GM18519 (cell line): Measurements from ENCODE around the gene MYO1D.
"Not testable (repeated sequence)": the region's sequence is repeated elsewhere in the genome, so short reads cannot be mapped to it uniquely, and the experiment has no call there.

Experiments used
- ATAC-seq: cut with Tn5 transposase; IDR thresholded peaks from one replicate; pipeline ENCODE4 v1.9.1; 2021; ENCODE audit warnings: mild to moderate bottlenecking, moderate library complexity; ENCODE audit not compliant: unreplicated experiment, low FRiP score

The MYO1D gene

DNA sequence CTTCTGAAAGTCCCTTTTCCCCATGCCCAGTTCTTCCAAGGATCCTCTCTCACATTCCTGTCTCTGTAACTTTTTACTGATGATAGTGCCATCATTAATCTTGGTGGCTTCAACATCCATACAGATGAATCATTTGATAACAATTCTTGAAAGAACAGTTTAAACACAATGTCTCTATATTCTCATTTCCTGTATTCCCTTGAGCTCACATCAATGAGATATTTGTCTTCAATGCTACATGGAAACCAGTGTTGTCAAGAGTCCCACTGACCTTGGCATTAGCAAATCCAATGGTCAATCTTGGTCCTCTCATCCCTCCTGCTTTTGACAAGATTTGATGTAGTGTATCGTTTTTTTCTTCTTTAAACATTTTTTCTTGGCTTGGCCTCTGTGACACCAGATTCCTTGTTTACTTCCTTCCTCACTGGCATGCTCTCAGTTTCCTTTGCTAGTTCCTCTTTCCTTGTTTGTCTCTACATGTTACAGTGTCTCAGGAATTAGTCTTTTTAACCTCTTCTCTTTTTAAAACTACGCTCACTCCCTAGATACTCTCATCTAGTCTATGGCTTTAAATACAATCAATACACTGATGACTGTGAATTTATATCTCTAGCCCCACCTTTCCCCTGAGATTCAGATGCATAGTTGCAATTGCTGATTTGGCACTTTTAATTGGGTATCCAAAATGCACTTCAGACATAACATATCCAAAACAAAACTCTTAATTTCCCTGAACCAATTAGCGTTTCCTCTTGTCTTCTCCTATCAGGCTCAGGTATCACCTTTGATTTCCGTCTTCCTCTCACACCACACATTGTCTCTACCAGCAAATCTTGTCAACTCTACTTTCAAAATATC, 134.0 kb downstream of the MYO1D start:
- no peak for ATAC-seq

DNA sequence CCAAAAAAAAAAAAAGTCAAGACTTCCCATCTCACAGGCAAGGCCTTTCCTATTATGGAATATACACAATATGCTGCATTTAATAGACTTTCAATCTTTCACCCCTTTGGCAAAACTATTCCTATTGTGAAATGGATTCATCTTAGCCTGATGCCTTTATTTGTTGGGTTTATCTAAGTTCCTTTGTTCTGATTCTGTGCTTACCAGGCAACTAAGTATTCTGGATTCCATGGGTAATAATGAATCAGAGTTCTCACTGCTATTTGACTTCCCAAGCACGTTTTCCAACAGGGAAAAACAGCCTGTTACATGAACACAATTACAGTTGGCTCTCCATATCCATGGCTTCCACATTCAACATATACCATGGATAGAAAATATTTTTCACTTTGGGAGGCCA, 135.5 kb downstream of the MYO1D start:
- ATAC-seq = no peak

DNA sequence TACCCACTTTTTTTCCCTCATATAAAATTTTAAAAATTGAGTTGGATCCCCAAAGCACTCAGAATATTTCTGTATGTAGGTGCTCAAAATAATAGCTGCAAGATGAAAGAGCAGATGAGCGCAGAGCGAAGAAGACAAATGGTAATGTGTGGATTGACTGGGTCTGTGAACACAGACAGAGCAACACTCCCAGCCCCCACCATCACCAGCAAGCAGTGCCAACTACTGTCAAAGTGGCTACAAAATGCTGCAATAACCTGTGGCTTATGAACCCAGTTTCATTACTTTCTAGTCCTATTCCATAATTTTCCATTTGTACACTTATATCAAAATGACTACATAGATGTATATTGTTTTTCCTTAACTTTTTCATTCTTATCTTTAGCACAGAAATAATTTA, 137.2 kb downstream of the MYO1D start:
- no peak for ATAC-seq

DNA sequence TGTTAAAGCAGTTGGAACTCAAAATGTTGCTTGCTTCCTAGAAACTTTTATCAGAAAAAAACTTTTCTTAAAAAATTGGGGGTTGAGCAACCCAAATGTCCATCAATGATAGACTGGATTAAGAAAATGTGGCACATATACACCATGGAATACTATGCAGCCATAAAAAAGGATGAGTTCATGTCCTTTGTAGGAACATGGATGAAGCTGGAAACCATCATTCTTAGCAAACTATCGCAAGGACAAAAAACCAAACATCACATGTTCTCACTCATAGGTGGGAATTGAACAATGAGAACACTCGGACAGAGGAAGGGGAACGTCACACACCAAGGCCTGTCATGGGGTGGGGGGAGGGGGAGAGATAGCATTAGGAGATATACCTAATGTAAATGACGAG, 137.8 kb downstream of the MYO1D start:
- ATAC-seq = not testable (repeated sequence)

DNA sequence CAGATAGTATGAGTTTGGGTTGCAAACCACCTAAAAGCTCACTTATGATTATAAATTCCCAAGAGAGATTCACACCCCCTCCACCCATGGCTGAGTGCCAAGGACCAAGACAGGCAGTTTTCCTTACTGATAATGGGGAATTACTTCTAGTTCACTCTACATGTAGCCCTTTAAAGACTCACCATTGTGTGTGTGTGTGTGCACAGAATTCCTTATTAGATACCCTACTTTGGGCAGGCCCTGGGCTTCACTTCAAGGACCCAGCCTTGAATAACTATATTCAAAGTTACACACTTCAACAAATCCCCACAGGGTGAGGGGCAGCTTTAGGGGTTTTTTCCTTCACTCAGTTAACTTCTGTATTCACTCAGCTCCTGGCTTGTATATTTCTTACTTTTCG, 143.5 kb downstream of the MYO1D start:
- ATAC-seq = no peak

DNA sequence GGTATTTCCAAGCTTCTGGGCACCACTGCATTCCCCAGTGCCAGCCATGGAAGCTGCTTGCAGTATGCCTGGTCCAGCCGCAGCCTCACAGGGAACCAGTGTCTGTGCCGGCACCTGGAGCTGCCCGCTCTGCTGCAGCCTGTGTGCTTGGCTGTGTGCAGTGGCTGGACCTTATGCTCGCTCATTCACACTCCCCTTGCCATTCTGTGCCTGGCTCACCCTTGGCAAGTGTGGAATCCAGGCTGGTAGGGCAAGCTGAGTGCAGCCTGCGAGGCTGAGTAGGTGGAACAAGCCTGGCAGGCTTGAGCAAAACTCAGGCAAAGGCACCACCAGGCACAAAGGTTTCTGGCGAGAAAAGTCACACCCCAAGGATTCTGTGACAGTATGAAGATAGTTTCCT, 144.0 kb downstream of the MYO1D start:
- no peak for ATAC-seq

DNA sequence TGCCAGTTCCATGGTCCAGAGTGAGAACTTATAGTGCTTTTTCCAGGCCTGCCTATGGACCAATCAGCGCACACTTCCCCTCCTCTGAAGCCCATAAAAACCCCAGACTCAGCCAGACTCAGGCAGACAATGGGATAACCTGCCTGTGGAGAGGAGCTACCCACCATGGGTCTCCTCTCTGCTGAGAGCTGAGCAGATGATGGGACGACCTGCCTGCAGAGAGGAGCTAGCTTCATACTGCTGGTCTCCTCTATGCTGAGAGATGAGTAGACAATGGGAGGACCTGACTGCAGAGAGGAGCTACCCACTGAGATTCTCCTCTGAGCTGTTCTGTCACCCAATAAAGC, 144.7 kb downstream of the MYO1D start:
- no peak for ATAC-seq

DNA sequence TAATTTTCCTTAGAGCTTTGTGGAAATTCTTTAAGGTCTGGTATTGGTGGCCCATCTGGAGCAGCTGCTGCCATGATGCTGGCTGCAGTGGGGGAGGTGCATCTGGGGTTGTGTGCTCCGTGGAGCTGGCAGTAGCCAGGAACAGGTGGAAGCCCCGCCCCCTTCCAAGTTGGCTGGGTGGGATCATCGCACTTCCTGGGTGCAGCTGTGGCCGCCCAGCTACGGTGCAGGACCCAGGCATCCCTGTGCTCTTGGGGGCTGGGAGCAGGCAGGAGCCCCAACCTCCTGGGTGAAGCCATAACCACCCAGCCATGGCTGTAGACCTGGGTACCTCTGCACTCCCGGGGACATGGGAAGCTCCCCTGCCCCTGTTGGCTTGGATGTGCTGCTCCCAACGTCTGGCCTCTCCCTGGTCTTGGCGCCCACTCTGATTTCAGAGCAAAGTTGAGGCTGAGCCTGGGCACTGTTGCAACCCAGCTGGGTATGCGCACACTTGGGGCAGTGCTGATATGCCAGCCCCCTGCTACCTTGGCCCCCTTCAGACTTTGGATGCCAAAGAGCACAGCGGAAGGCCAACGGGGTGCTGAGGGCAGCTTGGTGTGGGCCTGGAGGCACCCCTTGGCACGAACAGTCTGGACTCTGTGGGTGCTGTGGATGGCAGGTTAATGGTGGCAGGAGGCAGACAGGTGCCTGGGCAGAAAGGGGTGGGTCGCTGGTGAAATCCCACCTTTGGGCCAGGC, 145.2 kb downstream of the MYO1D start:
- no peak for ATAC-seq

DNA sequence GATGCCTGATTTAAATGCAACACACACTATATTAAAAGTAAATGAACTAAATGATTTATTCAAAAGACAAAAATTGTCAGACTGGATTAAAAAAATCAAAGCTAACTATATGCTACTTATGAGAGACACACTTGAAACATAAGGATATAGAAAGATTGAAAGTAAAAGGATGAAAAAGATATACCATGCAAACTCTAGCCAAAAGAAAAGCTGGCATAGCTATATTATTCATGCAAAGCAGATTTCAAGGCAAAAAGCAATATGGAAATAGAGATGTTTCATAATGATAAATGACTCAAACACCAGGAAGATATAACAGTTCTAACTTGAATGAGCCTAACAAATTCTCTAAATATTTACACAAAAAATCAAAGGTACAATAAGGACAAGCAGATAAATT, 149.2 kb downstream of the MYO1D start:
- no peak for ATAC-seq

DNA sequence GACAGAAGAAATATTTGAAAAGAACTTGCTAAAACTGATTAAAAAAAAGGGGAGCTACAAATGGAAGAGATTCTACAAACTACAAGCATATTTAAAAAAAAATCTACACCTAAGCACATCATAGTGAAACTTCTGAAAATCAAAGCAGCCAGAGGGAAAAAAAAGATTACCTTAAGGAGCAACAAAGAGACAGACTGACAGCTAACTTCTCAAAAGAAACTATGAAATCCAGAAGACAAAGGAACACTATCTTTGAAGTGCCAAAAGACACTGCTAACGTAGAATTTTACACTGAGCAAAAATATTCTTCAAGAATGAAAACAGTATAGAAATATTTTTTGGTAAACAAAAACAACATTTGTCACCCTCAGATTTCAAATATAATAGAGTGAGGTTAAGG, 151.2 kb downstream of the MYO1D start:
- no peak for ATAC-seq

DNA sequence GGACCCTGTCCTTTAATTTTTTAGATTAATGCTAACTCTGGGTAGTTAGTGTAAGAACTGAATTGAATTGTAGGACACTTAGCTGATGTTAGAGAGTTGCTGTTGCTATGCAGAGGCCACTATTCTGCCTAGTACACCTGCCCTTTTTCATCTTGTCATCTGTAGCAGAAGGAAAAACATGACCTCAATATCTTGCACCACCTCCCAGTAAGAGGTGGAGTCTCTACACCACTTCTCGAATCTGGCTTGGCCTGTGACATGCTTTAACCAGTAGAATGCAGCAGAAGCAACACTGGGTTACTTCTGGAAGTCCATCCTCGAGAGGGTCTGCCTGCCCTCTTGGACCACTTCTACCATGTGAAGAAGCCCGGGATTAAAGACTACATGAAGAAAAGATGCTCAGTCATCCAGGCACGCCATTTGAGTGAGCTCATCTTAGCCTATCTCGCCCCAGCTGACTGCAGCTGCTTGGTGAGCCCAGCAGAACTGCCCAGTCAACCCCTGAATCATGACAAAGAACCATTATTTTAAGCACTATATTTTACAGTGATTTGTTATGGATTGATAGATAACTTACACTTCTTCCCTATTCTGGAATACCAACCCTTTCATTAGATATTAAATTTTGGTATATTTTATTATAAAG, 153.5 kb downstream of the MYO1D start:
- ATAC-seq = no peak

DNA sequence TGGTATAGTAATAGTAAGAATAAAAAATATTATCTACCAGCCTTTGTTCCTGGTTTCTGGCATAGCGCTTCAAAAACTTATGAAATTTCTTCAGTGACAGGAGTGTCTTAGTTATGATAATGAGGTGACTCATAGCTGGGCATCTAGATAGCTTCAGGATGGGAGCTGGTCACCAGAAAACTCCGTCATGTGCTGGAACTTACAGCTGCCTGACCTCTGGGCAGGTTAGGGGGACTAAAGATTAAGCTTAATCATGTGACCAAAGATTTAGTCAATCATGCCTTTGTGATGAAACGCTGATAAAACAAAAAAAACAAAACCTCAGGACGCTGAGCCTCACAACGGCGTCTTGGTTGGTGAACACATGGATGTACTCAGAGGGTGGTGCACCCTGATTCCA, 154.2 kb downstream of the MYO1D start:
- ATAC-seq = no peak

DNA sequence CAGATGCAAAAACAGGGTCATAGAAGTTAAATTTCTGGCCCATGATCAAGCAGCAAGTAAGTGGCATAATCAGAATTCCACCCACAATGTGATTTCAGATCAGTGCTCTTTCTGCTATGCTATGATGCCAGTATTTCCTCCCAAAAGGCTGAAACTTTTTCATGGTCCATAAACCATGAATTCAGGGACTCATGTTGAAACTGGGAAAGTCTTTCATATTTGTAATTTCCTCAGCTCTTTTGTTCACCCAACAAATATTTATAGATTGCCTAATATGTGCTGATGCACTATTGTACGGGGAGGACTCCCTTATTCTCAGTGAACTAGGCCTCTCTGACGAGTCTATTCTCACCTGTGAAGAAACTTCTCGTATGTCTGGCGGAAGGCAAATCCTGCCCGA, 156.3 kb downstream of the MYO1D start:
- ATAC-seq = no peak

DNA sequence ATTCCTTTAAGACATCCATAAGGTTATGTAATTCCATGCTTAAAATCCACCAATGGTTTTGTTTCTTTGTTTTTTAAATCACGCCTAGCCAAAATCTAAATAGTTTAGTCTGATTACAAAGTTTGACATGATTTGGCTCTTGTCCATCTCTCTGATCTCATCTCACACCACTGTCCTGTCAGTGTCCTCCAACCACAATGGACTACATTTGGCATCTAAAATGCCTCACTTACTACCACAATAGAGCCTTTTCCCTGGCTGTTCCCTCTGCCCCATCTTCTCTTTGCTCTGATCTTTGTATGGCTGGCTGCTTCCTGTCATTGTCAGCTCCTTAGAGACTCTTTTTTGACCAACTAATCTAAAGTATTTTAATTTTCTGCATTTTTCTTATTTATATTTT, 157.2 kb downstream of the MYO1D start:
- no peak for ATAC-seq

DNA sequence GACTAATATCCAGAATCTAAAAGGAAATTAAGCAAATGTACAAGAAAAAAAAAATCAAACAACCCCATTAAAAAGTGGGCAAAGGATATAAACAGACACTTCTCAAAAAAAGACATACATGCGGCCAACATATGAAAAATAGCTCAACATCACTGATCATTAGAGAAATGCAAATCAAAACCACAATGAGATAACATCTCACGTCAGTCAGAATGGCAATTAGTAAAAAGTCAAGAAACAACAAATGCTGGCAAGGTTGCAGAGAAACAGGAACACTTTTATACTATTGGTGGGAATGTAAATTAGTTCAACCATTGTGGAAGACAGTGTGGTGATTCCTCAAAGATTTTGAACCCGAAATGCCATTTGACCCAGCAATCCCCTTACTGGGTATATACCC, 162.0 kb downstream of the MYO1D start:
- ATAC-seq = not testable (repeated sequence)

DNA sequence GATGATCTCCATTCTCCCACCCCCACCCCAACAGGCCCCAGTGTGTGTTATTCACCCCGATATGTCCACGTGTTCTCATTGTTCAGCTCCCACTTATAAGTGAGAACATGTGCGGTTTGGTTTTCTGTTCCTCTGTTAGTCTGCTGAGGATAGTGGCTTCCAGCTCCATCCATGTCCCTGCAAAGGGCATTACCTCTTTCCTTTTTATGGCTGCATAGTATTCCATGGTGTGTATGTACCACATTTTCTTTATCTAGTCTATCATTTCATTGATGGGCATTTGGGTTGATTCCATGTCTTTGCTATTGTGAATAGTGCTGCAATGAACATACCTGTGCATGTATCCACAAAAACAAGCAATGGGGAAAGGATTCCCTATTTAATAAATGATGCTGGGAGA, 162.7 kb downstream of the MYO1D start:
- ATAC-seq = not testable (repeated sequence)

DNA sequence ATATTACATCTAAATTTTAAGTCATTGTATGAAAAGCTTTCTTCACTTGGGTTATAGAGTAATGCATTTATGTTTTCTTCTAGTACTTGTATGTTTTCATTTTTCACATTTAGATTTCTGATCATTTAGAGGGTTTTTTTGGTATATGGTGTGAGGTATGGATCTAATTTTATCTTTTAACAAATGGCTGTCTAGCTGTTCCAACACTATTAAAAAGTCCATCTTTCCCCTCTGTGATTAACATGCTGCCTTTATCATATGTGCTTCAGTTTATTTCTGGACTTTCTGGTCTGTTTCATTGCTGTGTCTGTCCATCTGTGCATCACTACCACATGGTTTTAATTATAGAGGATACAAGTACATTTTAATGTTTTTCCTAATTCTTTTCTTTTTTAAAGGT, 163.8 kb downstream of the MYO1D start:
- no peak for ATAC-seq

DNA sequence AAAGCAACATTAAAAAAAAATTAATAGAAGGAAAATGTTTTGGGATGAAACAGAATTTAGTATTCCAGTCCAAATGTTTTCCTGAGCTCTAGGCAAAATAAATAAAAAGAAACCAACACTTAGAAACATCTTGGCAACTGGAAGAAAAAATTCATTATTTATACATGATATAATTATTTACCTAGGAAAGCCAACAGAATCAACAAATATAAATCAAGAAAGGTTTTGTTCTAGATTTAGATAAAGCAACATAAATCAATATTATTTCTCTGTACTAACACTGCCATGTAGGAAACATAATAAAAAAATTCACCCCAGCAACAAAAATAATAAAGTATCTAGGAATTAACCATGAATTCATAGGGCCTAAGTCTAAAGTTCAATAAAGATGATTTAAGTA, 167.4 kb downstream of the MYO1D start:
- no peak for ATAC-seq

DNA sequence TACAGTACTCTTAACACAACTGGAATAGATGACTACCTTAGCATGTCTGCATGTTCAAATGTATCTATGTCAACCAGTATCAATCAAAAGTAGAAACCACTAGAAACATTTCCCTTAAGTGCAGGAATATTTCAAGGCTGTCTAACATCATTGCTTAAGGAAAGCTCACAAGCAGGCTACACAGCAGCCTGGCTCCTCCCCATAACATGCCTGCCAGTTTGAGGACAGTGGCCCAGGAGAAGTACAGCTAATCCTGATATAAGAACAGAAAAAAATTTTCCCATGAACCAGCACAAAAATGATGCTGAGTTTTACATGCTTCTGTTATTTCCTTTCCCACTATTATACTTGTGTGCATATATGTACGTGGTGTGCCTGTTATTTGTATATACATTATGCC, 175.1 kb downstream of the MYO1D start:
- no peak for ATAC-seq

DNA sequence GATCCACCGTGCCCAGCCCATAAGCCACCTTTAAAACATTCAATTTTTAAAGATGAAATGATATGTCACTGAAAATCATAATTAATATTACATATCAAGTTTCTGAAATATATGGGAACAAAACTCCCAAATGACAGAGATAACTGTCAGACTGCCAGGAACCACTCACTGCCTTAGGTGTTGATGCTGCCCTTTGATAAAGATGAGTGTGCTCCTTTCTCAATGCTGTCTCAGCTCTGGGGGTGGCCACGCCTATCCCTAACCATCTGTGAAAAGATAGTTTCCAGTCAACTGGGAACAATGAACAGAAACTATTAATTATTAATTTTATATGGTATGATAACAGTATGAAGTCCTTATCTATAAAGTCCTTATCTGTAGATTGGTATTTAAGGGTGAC, 177.7 kb downstream of the MYO1D start:
- no peak for ATAC-seq

DNA sequence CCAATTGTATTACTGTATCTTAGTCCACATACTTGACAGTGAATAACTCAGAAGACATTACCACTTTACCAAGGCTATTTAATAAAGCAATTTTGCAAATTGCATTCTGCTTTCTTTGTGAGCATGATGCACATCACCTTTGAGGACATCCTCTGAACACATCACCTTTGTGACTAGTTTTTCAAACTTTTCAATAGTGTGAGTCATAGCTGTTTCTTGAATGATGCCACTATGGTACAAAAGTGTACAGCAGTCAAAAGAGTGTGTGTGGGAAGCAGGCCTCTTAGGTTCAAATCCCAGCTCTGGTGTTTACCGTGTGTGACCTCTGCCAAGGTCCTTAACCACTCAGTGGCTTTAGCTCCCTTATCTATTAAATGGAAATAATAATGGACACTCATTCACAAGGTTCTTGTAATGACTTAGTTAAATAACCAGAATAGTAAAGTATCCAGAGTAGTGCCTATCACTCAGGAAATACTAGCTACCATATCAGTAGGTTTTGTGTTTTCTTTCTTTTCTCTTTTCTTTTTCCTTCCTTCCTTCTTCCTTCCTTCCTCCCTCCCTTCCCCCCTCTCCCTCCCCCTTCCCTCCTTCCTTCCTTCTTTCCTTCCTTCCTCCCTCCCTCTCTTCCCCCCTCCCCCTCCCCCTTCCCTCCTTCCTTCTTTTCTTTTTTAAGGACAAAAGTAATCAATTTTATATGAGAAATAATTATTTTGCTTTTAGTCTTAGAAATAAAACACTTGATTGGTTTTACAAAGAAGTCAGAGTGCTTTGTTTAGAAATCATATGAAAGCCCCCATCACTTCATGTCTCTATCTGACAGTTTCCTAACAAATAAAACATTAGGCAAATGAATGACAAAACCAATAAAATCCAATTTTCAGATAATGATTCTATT, 178.9 kb downstream of the MYO1D start:
- no peak for ATAC-seq
